H1 (cell line): ENCODE data around the gene NPPA. TPM values are rescaled to one million over a fixed set of nuclear protein-coding genes. Genes with fewer than 3 reads are reported as not detected.

Experiments used
- CTCF ChIA-PET: fragments of 300-600 bp; sonication (Branson Sonifier 250); formaldehyde crosslinking; loops from one replicate; lab custom pipeline; 2021; ENCODE audit not compliant: partially characterized antibody; lab: Charles Lee
- POLR2A ChIA-PET: fragments of 300-600 bp; sonication (Branson Sonifier 250); formaldehyde crosslinking; loops from one replicate; lab custom pipeline; 2021; ENCODE audit warnings: inconsistent platforms; ENCODE audit not compliant: partially characterized antibody; lab: Charles Lee
- DNase-seq, 2 experiments: peaks; one replicate each; pipeline versions ENCODE4 v3.0.0 to v3.0.0-alpha.2; 2010 to 2022; ENCODE audit warnings: low spot score in 2 of 2, low read depth in 1 of 2, mixed read lengths in 1 of 2
- FAIRE-seq: peaks from 2 replicates; lab custom pipeline; 2011; peaks lifted over from hg19 to GRCh38; lab: Jason Lieb, UNC
- H2AFZ ChIP-seq: 2 replicates; pipeline ENCODE4 v1.8.1; 2012; ENCODE audit warnings: low read length, inconsistent platforms
- H2AK5ac ChIP-seq: 2 replicates; pipeline ENCODE4 v1.6.1; 2013; ENCODE audit warnings: low read depth, low read length
- H2BK120ac ChIP-seq: replicated peaks from 2 replicates; pipeline ENCODE3; 2013; ENCODE audit warnings: low read depth, low read length, inconsistent platforms
- H2BK12ac ChIP-seq: 2 replicates; pipeline ENCODE4 v1.6.1; 2013; ENCODE audit warnings: low read depth, low read length
- H2BK15ac ChIP-seq: 2 replicates; pipeline ENCODE4 v1.6.1; 2013; ENCODE audit warnings: low read length
- H2BK20ac ChIP-seq: 2 replicates; pipeline ENCODE4 v1.6.1; 2013; ENCODE audit warnings: low read length
- H2BK5ac ChIP-seq: 2 replicates; pipeline ENCODE4 v1.6.1; 2013; ENCODE audit warnings: low read depth, low read length
- H3K14ac ChIP-seq: 2 replicates; pipeline ENCODE4 v1.6.1; 2013; ENCODE audit warnings: inconsistent platforms; ENCODE audit not compliant: insufficient read length
- H3K18ac ChIP-seq: 2 replicates; pipeline ENCODE4 v1.6.1; 2013; ENCODE audit warnings: low read length; ENCODE audit errors: extremely low read depth
- H3K23ac ChIP-seq: 2 replicates; pipeline ENCODE4 v1.6.1; 2013; ENCODE audit warnings: inconsistent platforms; ENCODE audit not compliant: insufficient read length
- H3K23me2 ChIP-seq: 2 replicates; pipeline ENCODE4 v1.6.1; 2013; ENCODE audit warnings: low read depth, low read length
- H3K27ac ChIP-seq: 2 replicates; pipeline ENCODE4 v1.6.1; 2011; ENCODE audit warnings: low read depth, low read length, inconsistent platforms
- H3K27me3 ChIP-seq, 4 experiments: replicated peaks in 1 of 4; 1 replicate in 1 of 4; 2 replicates in 3 of 4; pipeline versions ENCODE4 v1.6.1 to v1.8.1; 2011 to 2013; ENCODE audit warnings: low read length in 3 of 4, mild to moderate bottlenecking in 3 of 4, inconsistent platforms in 2 of 4, mixed read lengths in 2 of 4, moderate library complexity in 1 of 4; ENCODE audit not compliant: control insufficient read depth in 3 of 4, insufficient read depth in 3 of 4; ENCODE audit errors: extremely low read depth in 1 of 4
- H3K36me3 ChIP-seq, 4 experiments: 2 replicates each; pipeline versions ENCODE4 v1.6.1 to v1.8.1; 2011 to 2013; ENCODE audit warnings: mild to moderate bottlenecking in 4 of 4, low read length in 3 of 4, moderate library complexity in 2 of 4, control low read depth in 1 of 4, inconsistent platforms in 1 of 4; ENCODE audit not compliant: insufficient read depth in 4 of 4, control insufficient read depth in 2 of 4
- H3K4ac ChIP-seq: replicated peaks from 2 replicates; pipeline ENCODE3; 2013; ENCODE audit warnings: low read length, low read depth, mixed read lengths, inconsistent platforms; ENCODE audit not compliant: insufficient read length
- H3K4me1 ChIP-seq, 4 experiments: replicated peaks in 1 of 4; 1 replicate in 1 of 4; 2 replicates in 3 of 4; pipeline versions ENCODE4 v1.6.1 to v1.8.1; 2011 to 2013; ENCODE audit warnings: low read length in 3 of 4, inconsistent platforms in 2 of 4, mixed read lengths in 1 of 4; ENCODE audit not compliant: insufficient read depth in 4 of 4, control insufficient read depth in 3 of 4
- H3K4me2 ChIP-seq, 2 experiments: 2 replicates each; pipeline versions ENCODE4 v1.6.1 to v1.8.1; 2011 to 2013; ENCODE audit warnings: low read depth in 2 of 2, low read length in 2 of 2, control low read depth in 1 of 2, inconsistent platforms in 1 of 2, mild to moderate bottlenecking in 1 of 2; ENCODE audit not compliant: insufficient read depth in 1 of 2
- H3K4me3 ChIP-seq, 4 experiments: fragments of 200-600, 300-600 bp in 1 of 4; sonication (generic), shearing (Covaris generic), sonication (Bioruptor Twin) in 1 of 4; 2 replicates each; pipeline versions ENCODE4 v1.5.1 to v1.8.1; 2011 to 2016; ENCODE audit warnings: low read length in 4 of 4, low read depth in 3 of 4, control low read depth in 2 of 4, inconsistent platforms in 2 of 4, mild to moderate bottlenecking in 2 of 4, mixed read lengths in 1 of 4, moderate library complexity in 1 of 4; ENCODE audit not compliant: insufficient read depth in 2 of 4; ENCODE audit errors: extremely low read depth in 1 of 4
- H3K56ac ChIP-seq: replicated peaks from 2 replicates; pipeline ENCODE3; 2013; ENCODE audit warnings: low read depth, mild to moderate bottlenecking, mixed read lengths, low read length, inconsistent platforms; ENCODE audit not compliant: insufficient read length
- H3K79me1 ChIP-seq: 2 replicates; pipeline ENCODE4 v1.6.1; 2013; ENCODE audit warnings: low read depth, low read length, control low read depth
- H3K79me2 ChIP-seq, 2 experiments: 2 replicates each; pipeline versions ENCODE4 v1.6.1 to v1.8.1; 2012 to 2013; ENCODE audit warnings: low read length in 2 of 2, mild to moderate bottlenecking in 2 of 2, inconsistent platforms in 1 of 2; ENCODE audit not compliant: insufficient read depth in 2 of 2, control insufficient read depth in 1 of 2
- H3K9ac ChIP-seq, 4 experiments: replicated peaks in 1 of 4; 1 replicate in 1 of 4; 2 replicates in 3 of 4; pipeline versions ENCODE4 v1.6.1 to v1.8.1; 2011 to 2013; ENCODE audit warnings: low read depth in 3 of 4, low read length in 3 of 4, control low read depth in 2 of 4, mild to moderate bottlenecking in 2 of 4, moderate library complexity in 2 of 4, inconsistent platforms in 1 of 4; ENCODE audit errors: extremely low read depth in 1 of 4
- H3K9me3 ChIP-seq, 2 experiments: 2 replicates each; pipeline versions ENCODE4 v1.6.1 to v1.8.1; 2012 to 2013; ENCODE audit warnings: mild to moderate bottlenecking in 2 of 2, moderate library complexity in 2 of 2, control low read depth in 1 of 2, inconsistent platforms in 1 of 2, low read depth in 1 of 2, low read length in 1 of 2, mixed read lengths in 1 of 2; ENCODE audit not compliant: insufficient read depth in 2 of 2
- H4K20me1 ChIP-seq, 2 experiments: replicated peaks in 1 of 2; 2 replicates each; pipeline versions ENCODE3 to v1.8.1; 2011 to 2013; ENCODE audit warnings: inconsistent platforms in 2 of 2, low read length in 2 of 2, mild to moderate bottlenecking in 1 of 2; ENCODE audit not compliant: insufficient read depth in 2 of 2, control insufficient read depth in 1 of 2
- H4K5ac ChIP-seq: 2 replicates; pipeline ENCODE4 v1.6.1; 2013; ENCODE audit warnings: low read length, low read depth, mixed read lengths, inconsistent platforms; ENCODE audit not compliant: insufficient read length
- H4K8ac ChIP-seq: 2 replicates; pipeline ENCODE4 v1.8.0; 2013; ENCODE audit warnings: mild to moderate bottlenecking, moderate library complexity, low read length, inconsistent platforms; ENCODE audit not compliant: insufficient read depth; ENCODE audit errors: extremely low read depth
- H4K91ac ChIP-seq: replicated peaks from 2 replicates; pipeline ENCODE3; 2013; ENCODE audit warnings: low read length, mixed read lengths, inconsistent platforms; ENCODE audit not compliant: insufficient read length
- BCL11A ChIP-seq, 2 experiments: IDR thresholded peaks; one replicate each; pipeline ENCODE4 v1.6.1; 2011; ENCODE audit warnings: low read depth in 2 of 2, low read length in 2 of 2, mild to moderate bottlenecking in 2 of 2
- BRCA1 ChIP-seq: IDR thresholded peaks from 2 replicates; pipeline ENCODE4 v1.6.1; 2012; ENCODE audit warnings: low read depth, low read length, improper control_type of control experiment
- CEBPB ChIP-seq: IDR thresholded peaks from 2 replicates; pipeline ENCODE4 v1.6.1; 2012; ENCODE audit warnings: low read depth, low read length
- CTBP2 ChIP-seq: IDR thresholded peaks from 2 replicates; pipeline ENCODE4 v1.7.0; 2011; ENCODE audit warnings: borderline replicate concordance, mild to moderate bottlenecking, moderate library complexity, mixed read lengths, low read length; ENCODE audit not compliant: insufficient read depth, insufficient read length
- E2F6 ChIP-seq: IDR thresholded peaks from 2 replicates; pipeline ENCODE4 v1.6.1; 2012; ENCODE audit warnings: inconsistent platforms
- FOSL1 ChIP-seq: IDR thresholded peaks from 2 replicates; pipeline ENCODE4 v1.6.1; 2011; ENCODE audit warnings: mild to moderate bottlenecking, low read depth, low read length, moderate library complexity; ENCODE audit not compliant: insufficient read depth
- HDAC2 ChIP-seq, 2 experiments: fragments of 300-600 bp in 1 of 2; sonication (generic) in 1 of 2; IDR thresholded peaks; 2 replicates each; pipeline ENCODE4 v1.6.1; 2011 to 2012; ENCODE audit warnings: low read depth in 2 of 2, low read length in 2 of 2, mild to moderate bottlenecking in 2 of 2, moderate library complexity in 2 of 2, borderline replicate concordance in 1 of 2, inconsistent platforms in 1 of 2
- KDM1A ChIP-seq: fragments of 200-600, 300-600 bp; sonication (generic); IDR thresholded peaks from 2 replicates; pipeline ENCODE4 v1.7.1; 2016; ENCODE audit warnings: mild to moderate bottlenecking, low read length, borderline replicate concordance
- MAFK ChIP-seq: IDR thresholded peaks from 2 replicates; pipeline ENCODE4 v1.6.1; 2012; ENCODE audit warnings: low read depth, mild to moderate bottlenecking, improper control_type of control experiment, low read length
- PHF8 ChIP-seq: fragments of 200-600 bp; sonication (generic); conservative IDR thresholded peaks from 2 replicates; pipeline ENCODE4 v1.7.1; 2012; ENCODE audit warnings: low read depth, mild to moderate bottlenecking, inconsistent platforms, low read length, moderate library complexity
- SP1 ChIP-seq: IDR thresholded peaks from 2 replicates; pipeline ENCODE4 v1.6.1; 2011; ENCODE audit warnings: low read depth, low read length
- SP4 ChIP-seq: IDR thresholded peaks from 2 replicates; pipeline ENCODE4 v1.6.1; 2012; ENCODE audit warnings: low read length, inconsistent platforms
- TBP ChIP-seq: IDR thresholded peaks from 2 replicates; pipeline ENCODE4 v1.6.1; 2011; ENCODE audit warnings: low read depth, low read length, improper control_type of control experiment
- YY1 ChIP-seq: IDR thresholded peaks from 2 replicates; pipeline ENCODE4 v1.6.1; 2011; ENCODE audit warnings: low read depth, mild to moderate bottlenecking, low read length
- WGBS, 2 experiments: shearing (Covaris generic) in 1 of 2; methylation state at CpG; one replicate each; pipeline versions ENCODE4 v1.1.6 to v1.1.7; 2013 to 2015; ENCODE audit warnings: low lambda C conversion rate in 2 of 2, mixed read lengths in 2 of 2, inconsistent platforms in 1 of 2, low coverage in 1 of 2, missing lambda C conversion rate in 1 of 2; ENCODE audit not compliant: insufficient replicate concordance in 2 of 2, insufficient coverage in 1 of 2, insufficient read length in 1 of 2; ENCODE audit errors: extremely low coverage in 1 of 2, missing lambda C conversion rate in 1 of 2; 5-methylcytosine and 5-hydroxymethylcytosine counted together
- polyA plus RNA-seq, 7 experiments: library from polyadenylated mRNA; depleted of rRNA in 3 of 7; stranded (reverse) in 5 of 7; unstranded in 2 of 7; fragments of >200 nt in 5 of 7; fragments of 200-250 nt in 2 of 7; gene quantifications; 1 replicate in 5 of 7; 2 replicates in 1 of 7; 4 replicates in 1 of 7; pipeline versions ENCODE4 v1.2.1 to v1.2.3, GENCODE V29; 2011 to 2013; ENCODE audit warnings: missing spikeins in 2 of 7, mixed read lengths in 2 of 7
- total RNA-seq: library from RNA; stranded (reverse); fragmentation: NEBNext Ultra II Directional; extraction: Animal tissue kit (Norgen Biotek cat#: 25700); gene quantifications from 2 replicates; pipeline ENCODE4 v1.2.1, GENCODE V29; 2021

Gene NPPA
- total and polyA plus RNA-seq, 2 of the 8 experiments (the other 6 are each of a cell fraction or from before 2014, with no cell fraction given) = not detected

GRCh38 chr1:11860587-11860986 lies 13.0 kb upstream of the NPPA start:
- no peak overlapping the region for H2AK5ac ChIP-seq
- WGBS, 2 experiments = 84% methylated on average over 1 of the region's 1 CpG; no CpG with 5 or more reads in 1 of the 2 experiments
- H3K79me2 ChIP-seq = no peaks in the 10 kb centered on the region
- no peaks in the 10 kb centered on the region for H3K36me3 ChIP-seq
- no peak overlapping the region for H2BK15ac ChIP-seq
- H3K4me2 ChIP-seq = no peak overlapping the region
- no peaks in the 10 kb centered on the region for H3K9me3 ChIP-seq
- no peak overlapping the region for H3K4me3 ChIP-seq
- no peak overlapping the region for H2BK20ac ChIP-seq
- H2BK12ac ChIP-seq = no peak overlapping the region
- H3K14ac ChIP-seq = no peak overlapping the region
- H2AFZ ChIP-seq = no peak overlapping the region
- no peak overlapping the region for H2BK5ac ChIP-seq
- no peak overlapping the region for H3K4ac ChIP-seq
- no peak overlapping the region for H2BK120ac ChIP-seq
- CTCF ChIA-PET = interaction anchor here (1.2 to 2.5 kb wide), 8 partner anchors 8 to 107 kb away, joined by 3 to 7 read pairs (median 6); no protein-coding TSS in a partner anchor
- POLR2A ChIA-PET = interaction anchor here (1.2 to 9.0 kb wide), 3 partner anchors 8 to 48 kb away, joined by 4 to 81 read pairs (median 6); no protein-coding TSS in a partner anchor
- no peak for FAIRE-seq
- no peak for DNase-seq
- no peak overlapping the region for H3K9ac ChIP-seq
- H4K8ac ChIP-seq = no peak overlapping the region
- H3K56ac ChIP-seq = no peak overlapping the region
- H4K5ac ChIP-seq = no peak overlapping the region
- no peak overlapping the region for H3K18ac ChIP-seq
- H3K27ac ChIP-seq = no peak overlapping the region
- H4K91ac ChIP-seq = no peak overlapping the region
- no peaks in the 10 kb centered on the region for H3K79me1 ChIP-seq
- H3K23ac ChIP-seq = no peak overlapping the region
- peaks cover 3% of the 10 kb centered on the region; the same call in 1 of the 2 replicates for H3K23me2 ChIP-seq
- H3K27me3 ChIP-seq = peaks cover 0 to 22% (median 13%) of the 10 kb centered on the region in 4 experiments; a peak in 6 of 7 replicates
- H3K4me1 ChIP-seq = peaks cover 0 to 3% (median 1%) of the 10 kb centered on the region in 4 experiments; a peak in 1 of 7 replicates
- H4K20me1 ChIP-seq = no peaks in the 10 kb centered on the region
- no peak for TF ChIP-seq CEBPB
- no peak for TF ChIP-seq SP1
- no peak for TF ChIP-seq E2F6
- no peak for TF ChIP-seq CTBP2
- no peak for TF ChIP-seq SP4
- TF ChIP-seq BCL11A (IDR thresholded peaks at IDR 0.05; ENCODE audit: low read depth in 2 of 2, low read length in 2 of 2) = no peak
- no peak for TF ChIP-seq YY1
- TF ChIP-seq PHF8 = no peak
- no peak for TF ChIP-seq BRCA1
- no peak for TF ChIP-seq FOSL1
- TF ChIP-seq HDAC2 (IDR thresholded peaks at IDR 0.05; ENCODE audit: borderline replicate concordance in 1 of 2, low read depth in 2 of 2, low read length in 2 of 2) = no peak
- TF ChIP-seq TBP = no peak
- no peak for TF ChIP-seq KDM1A
- no peak for TF ChIP-seq MAFK
